HCT116 (cell line): ENCODE results near the gene NOC4L.

Experiments
- CEBPB ChIP-seq: IDR thresholded peaks from 2 replicates; pipeline ENCODE4 v1.6.1; 2012; ENCODE audit warnings: low read depth
- EGR1 ChIP-seq: IDR thresholded peaks from 2 replicates; pipeline ENCODE4 v1.6.1; 2012; ENCODE audit warnings: low read depth
- EZH2phosphoT487 ChIP-seq: fragments of 200-600 bp; IDR thresholded peaks from 2 replicates; pipeline ENCODE4 v1.6.1; 2018; ENCODE audit warnings: antibody characterized with exemption, borderline replicate concordance
- POLR2A ChIP-seq: IDR thresholded peaks from 2 replicates; pipeline ENCODE4 v1.7.0; 2011; ENCODE audit warnings: borderline replicate concordance; ENCODE audit not compliant: insufficient read depth, insufficient read length; ENCODE audit errors: extremely low read depth
- SRF ChIP-seq: IDR thresholded peaks from 2 replicates; pipeline ENCODE4 v1.6.1; 2012; ENCODE audit warnings: low read depth
- YY1 ChIP-seq: IDR thresholded peaks from 2 replicates; pipeline ENCODE4 v1.6.1; 2011; ENCODE audit warnings: low read length, low read depth, moderate library complexity, mild to moderate bottlenecking; ENCODE audit not compliant: insufficient replicate concordance; ENCODE audit errors: extremely low read depth
- TF ChIP-seq, protein P1 (sequence below), 3 experiments: fragments of 200-600 bp in 1 of 3; sonication (generic) in 1 of 3; IDR thresholded peaks in 2 of 3; conservative IDR thresholded peaks in 1 of 3; 2 replicates each; pipeline ENCODE4 v1.5.1; 2012 to 2017; ENCODE audit warnings: low read depth in 2 of 3, low read length in 2 of 3, antibody characterized with exemption in 1 of 3, borderline replicate concordance in 1 of 3, control low read depth in 1 of 3, mild to moderate bottlenecking in 1 of 3, mixed read lengths in 1 of 3, mixed run types in 1 of 3, moderate library complexity in 1 of 3; ENCODE audit not compliant: insufficient read depth in 1 of 3
- TF ChIP-seq, protein P2 (sequence below): IDR thresholded peaks from 2 replicates; pipeline ENCODE4 v1.6.1; 2012; ENCODE audit warnings: low read depth

DNA sequence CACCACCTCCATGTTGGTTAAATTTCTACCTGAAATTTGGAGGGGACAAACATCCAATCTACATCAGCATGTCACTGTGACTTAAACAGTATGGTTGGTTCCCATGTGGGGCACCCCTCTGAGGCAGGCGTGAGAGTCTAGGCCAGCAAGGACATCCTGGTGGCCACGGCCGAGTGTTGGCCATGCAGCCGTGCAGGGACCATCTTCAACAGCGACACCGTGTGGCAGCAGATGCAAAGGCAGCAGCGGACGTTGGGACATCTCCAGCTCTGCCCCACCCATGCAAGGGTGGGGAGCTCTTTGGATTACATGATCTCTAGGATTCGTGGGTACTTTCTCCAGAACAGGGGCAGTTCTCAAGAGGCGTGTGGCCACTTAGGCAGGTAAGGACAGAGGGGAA, 49.8 kb downstream of the NOC4L start:
- TF ChIP-seq CEBPB: no peak
- TF ChIP-seq, protein P1, sequence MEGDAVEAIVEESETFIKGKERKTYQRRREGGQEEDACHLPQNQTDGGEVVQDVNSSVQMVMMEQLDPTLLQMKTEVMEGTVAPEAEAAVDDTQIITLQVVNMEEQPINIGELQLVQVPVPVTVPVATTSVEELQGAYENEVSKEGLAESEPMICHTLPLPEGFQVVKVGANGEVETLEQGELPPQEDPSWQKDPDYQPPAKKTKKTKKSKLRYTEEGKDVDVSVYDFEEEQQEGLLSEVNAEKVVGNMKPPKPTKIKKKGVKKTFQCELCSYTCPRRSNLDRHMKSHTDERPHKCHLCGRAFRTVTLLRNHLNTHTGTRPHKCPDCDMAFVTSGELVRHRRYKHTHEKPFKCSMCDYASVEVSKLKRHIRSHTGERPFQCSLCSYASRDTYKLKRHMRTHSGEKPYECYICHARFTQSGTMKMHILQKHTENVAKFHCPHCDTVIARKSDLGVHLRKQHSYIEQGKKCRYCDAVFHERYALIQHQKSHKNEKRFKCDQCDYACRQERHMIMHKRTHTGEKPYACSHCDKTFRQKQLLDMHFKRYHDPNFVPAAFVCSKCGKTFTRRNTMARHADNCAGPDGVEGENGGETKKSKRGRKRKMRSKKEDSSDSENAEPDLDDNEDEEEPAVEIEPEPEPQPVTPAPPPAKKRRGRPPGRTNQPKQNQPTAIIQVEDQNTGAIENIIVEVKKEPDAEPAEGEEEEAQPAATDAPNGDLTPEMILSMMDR (IDR thresholded peaks at IDR 0.05 in 2 of 3, conservative IDR thresholded peaks at IDR 0.05 in 1 of 3; ENCODE audit: borderline replicate concordance in 1 of 3, insufficient read depth in 1 of 3, low read depth in 2 of 3, low read length in 2 of 3): peak in 2 of 3 experiments; percentile 63 to 65; a peak in 4 of 6 replicates
- TF ChIP-seq EZH2phosphoT487: no peak
- TF ChIP-seq SRF: no peak
- TF ChIP-seq POLR2A: no peak
- TF ChIP-seq, protein P2, sequence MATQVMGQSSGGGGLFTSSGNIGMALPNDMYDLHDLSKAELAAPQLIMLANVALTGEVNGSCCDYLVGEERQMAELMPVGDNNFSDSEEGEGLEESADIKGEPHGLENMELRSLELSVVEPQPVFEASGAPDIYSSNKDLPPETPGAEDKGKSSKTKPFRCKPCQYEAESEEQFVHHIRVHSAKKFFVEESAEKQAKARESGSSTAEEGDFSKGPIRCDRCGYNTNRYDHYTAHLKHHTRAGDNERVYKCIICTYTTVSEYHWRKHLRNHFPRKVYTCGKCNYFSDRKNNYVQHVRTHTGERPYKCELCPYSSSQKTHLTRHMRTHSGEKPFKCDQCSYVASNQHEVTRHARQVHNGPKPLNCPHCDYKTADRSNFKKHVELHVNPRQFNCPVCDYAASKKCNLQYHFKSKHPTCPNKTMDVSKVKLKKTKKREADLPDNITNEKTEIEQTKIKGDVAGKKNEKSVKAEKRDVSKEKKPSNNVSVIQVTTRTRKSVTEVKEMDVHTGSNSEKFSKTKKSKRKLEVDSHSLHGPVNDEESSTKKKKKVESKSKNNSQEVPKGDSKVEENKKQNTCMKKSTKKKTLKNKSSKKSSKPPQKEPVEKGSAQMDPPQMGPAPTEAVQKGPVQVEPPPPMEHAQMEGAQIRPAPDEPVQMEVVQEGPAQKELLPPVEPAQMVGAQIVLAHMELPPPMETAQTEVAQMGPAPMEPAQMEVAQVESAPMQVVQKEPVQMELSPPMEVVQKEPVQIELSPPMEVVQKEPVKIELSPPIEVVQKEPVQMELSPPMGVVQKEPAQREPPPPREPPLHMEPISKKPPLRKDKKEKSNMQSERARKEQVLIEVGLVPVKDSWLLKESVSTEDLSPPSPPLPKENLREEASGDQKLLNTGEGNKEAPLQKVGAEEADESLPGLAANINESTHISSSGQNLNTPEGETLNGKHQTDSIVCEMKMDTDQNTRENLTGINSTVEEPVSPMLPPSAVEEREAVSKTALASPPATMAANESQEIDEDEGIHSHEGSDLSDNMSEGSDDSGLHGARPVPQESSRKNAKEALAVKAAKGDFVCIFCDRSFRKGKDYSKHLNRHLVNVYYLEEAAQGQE: no peak
- no peak for TF ChIP-seq EGR1
- TF ChIP-seq YY1: no peak
